NCI-H2171 (cell line): ENCODE measurements around the gene PXK.

Experiments used
- DNase-seq: peaks from one replicate; lab custom pipeline; 2025; lab: John Stamatoyannopoulos, UW

PXK gene

DNA sequence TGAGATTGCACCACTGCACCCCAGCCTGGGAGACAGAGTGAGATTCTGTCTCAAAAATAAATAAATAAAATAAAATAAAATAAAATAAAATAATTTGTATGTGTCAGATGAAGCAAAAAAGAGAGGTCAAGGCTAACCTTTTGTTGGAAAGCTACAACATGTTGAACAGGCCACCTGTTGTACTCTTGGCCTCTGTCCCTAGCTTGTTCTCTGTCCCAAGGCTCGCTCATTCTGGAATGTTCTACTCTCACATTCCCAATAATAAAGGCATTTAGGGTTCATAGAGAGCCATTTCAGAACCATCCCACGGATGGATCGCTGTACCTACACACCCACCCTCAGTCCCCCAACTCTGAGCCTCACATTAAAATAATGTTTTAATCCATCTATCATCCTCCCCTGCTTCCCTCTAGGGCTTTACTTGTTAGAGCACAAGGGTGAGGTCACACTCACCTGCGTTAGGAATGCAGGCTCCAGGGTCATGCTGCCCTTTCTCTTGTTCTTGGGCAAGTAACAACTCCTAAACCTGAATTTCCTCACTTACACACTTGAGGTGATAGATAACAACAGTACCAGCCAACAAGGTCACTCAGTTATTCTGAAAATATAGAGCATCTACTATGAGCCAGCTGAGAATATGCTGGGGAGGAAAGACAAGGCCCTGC is 134.3 kb downstream of the PXK start:
- no peak for DNase-seq

DNA sequence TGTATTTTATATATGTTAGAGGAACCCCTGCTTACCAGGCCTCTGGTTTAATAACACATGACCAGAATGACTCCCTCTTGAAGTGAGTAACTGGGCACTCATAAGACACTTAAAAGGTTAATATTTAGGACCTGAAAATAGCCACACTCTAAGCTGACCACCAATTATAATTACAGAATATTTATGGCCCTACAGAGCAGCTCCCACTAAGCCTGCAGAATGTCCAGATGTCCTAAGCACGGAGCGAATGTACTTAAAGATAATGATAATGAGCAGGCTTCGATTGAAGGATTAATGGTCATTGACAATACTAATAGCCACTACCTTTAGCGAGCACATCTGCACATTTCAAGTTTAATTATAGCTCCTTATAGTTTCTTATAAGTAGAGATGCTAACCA is 136.4 kb downstream of the PXK start:
- DNase-seq: no peak

DNA sequence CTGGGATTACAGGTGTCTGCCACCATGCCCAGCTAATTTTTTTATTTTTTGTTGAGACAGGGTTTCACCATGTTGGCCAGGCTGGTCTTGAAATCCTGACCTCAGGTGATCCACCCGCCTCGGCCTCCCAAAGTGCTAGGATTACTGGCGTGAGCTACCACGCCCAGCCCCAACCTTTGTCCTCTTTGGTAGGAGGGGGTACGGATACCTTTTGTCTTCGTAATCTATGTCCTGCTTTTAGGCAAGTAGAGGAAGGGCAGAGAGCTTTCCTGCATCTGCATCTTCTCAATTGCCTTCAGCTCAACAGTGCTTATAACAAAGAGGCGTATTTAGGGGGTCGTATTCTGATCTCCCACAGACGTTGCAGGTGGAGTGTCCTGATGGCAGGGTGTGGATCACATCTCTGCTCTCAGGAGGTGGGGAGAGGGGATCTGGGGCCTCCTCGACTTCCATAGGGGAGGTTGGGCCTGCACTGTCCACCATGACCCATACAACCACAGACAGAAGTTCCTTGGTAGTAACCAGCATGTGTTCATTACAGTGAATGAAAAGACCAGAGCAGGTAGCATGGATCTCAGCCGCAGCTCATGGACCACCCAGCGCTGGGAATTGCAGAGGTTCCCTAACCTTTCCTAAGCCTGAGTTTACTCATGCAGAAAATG is 137.8 kb downstream of the PXK start:
- no peak for DNase-seq

DNA sequence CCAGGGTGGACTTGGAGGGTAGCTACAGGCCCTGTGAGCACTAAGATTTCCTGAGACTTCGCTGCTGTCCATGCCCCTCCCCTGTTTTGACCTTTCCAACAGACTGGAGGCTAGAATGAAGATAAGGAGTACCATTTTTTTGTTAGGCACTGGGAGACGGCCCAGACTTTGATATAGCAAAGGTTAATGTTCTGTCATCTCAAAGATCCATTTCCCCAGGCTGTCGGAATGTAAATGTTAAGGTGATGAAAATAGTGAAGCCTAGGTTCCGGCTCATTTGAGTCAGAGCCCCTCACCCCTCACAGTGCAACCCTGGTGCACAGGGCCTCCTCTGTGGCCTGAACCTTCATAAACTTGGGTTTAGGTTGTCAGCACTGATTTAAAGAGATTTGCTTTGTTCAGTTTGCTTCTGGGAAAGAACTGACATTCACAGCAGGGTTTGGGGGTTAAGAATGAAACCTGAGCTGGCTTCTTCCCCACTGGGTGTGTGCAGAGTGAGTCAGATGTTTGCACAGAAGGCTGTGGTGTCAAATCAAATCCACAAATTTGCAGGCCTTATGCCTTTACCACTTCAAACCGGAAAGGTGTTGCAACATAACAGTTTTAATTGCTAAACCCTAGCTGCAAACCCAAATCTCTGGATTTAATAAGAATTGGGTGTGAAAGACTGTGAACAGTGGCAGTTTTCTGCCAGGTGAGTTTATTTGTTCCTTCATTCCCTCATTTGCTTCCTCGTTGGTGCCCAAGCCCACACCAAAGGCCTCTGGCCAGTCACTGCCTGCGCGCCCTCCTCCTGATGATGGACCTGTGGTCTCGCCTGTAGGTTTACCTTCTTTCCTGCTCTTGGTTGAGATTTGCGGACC is 138.6 kb downstream of the PXK start:
- DNase-seq: peak; percentile 49

DNA sequence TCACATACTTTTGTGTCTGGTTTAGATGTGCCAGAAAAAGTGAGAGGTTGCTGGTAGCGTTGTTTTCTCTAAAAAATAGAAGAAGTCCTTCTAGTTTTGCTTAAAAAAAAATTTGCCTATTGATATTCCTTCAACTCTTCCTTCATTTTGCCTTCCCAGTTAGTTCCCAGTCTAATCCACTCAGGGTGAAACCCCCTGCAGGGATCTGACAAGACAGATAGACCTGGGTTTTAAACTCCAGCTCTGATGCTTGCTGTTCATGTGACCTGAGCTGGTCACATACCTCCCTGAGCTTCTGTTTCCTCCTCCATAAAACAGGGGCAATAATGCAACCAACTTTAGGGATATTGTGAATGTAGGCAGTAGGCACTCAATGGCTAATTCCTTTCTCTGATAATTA is 140.6 kb downstream of the PXK start:
- DNase-seq: no peak

DNA sequence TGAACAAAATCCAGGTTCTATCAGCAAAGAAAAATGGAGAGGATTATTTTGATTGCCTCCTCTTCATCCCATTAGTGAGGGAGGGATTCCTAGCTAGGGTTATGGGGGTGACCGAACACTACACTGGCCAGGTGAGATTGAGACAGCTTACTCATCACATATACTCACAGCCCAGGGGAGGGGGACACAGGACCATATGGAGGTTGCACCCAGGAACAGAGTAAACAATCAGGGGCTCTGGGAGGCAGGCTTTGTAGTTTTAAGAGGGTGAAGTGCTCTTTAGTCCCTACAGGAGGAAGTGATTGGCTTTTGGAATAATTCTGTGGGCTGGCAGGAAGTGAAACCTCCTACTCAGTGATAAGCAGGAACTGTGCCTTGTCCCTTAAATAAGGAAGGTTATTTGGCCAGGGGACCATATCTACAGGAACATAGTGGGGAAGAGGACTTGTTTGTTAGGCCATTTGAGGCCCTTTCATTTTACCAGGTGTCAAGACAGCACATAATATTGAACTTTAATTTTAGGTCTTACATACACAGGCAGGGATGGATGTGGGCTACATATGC is 141.7 kb downstream of the PXK start:
- DNase-seq: no peak

DNA sequence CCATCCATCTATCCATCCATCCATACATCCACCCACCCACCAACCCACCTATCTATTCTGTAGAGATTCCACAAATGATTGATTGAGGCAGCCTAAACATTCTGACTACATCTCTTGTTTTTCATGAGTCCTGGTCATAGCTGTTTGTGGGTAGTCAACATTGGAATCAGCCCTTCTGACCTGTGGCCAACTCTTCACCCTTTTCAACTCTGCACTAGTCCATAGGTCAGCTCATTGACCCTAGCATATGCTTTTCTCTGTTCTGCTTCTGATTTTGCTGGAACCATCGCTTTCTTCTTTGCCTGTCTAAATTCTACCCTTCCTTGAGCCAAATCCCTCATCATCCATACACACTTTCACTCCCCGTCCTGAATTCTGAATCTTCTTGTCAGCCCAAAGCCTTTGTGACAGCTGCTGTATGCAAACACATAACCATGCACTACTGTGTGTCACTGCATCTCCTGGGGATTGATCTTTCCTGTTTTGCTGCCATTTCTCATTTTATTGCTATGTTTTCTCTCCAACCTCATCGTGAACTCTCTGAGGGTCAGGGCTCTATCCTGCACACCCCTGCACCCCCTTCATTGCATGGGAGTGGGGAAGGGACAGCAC is 142.4 kb downstream of the PXK start:
- no peak for DNase-seq
